ENCODE results near the gene LAIR1.

The LAIR1 gene

DNA sequence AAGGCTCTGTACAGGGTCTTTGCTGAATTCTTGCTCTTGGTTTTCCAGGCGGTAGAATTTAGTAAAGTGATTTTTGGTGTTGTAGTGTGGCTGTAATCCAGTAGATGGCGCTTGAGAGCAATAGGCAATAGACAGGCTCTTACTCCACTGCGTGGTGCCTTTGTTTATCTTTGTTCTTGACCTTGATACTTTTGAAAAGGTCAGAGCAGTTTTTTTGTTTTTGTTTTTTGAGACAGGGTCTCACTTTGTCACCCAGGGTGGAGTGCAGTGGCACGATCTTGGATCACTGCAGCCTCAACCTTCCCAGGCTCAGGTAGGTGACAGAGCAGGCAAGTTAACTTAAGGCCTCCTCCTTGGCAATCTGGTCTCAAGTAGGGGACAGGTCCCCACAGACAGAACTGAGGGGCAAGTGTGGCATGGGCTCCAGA lies 39.5 kb downstream of the LAIR1 start:
- ChIA-PET POLR2A (no interaction called here), CTCF (interaction anchor here (0.6 to 5.5 kb wide), 21 partner anchors 8 to 553 kb away, joined by 3 to 62 read pairs (median 4); no protein-coding TSS in a partner anchor)
- Histone ChIP-seq H3K4me1 (ENCODE audit: control insufficient read depth, insufficient read depth, low read length) (no peaks in the 10 kb centered on the region), H3K4me3 (ENCODE audit: low read depth, low read length) (no peak overlapping the region), H3K27ac (ENCODE audit: extremely low read depth, low read depth, low read length) (no peak overlapping the region), H3K9me3 (ENCODE audit: control insufficient read depth, insufficient read depth, low read depth, low read length) (no peaks in the 10 kb centered on the region; the same call in 1 of the 2 replicates), H3K36me3 (ENCODE audit: control insufficient read depth in 2 of 2, insufficient read depth in 1 of 2, low read length in 2 of 2) (no peaks in the 10 kb centered on the region)
- TF ChIP-seq OSR2 (tag by site-specific recombination; IDR thresholded peaks at IDR 0.05) (no peak), ZNF391 (tag by site-specific recombination; IDR thresholded peaks at IDR 0.05; ENCODE audit: borderline replicate concordance, low read depth) (no peak), WT1 (tag by site-specific recombination; IDR thresholded peaks at IDR 0.05) (no peak), ZNF433 (tag by site-specific recombination; IDR thresholded peaks at IDR 0.05; ENCODE audit: low read depth) (no peak), ZBTB1 (tag by site-specific recombination; IDR thresholded peaks at IDR 0.05) (no peak), ZIC2 (tag by site-specific recombination; IDR thresholded peaks at IDR 0.05) (no peak), ZNF37A (tag by site-specific recombination; IDR thresholded peaks at IDR 0.05) (no peak), ZFP3 (tag by site-specific recombination; IDR thresholded peaks at IDR 0.05; ENCODE audit: low read depth) (0 out of 2 replicates have a peak, but pooled peaks have one; percentile 21), ZNF621 (tag by site-specific recombination; IDR thresholded peaks at IDR 0.05) (no peak), ZNF266 (tag by site-specific recombination; IDR thresholded peaks at IDR 0.05; ENCODE audit: low read depth) (no peak), ZNF202 (tag by site-specific recombination; IDR thresholded peaks at IDR 0.05; ENCODE audit: borderline replicate concordance) (no peak), ZNF654 (tag by site-specific recombination; IDR thresholded peaks at IDR 0.05; ENCODE audit: low read depth) (peak; percentile 35)
- TF ChIP-seq, protein P1, sequence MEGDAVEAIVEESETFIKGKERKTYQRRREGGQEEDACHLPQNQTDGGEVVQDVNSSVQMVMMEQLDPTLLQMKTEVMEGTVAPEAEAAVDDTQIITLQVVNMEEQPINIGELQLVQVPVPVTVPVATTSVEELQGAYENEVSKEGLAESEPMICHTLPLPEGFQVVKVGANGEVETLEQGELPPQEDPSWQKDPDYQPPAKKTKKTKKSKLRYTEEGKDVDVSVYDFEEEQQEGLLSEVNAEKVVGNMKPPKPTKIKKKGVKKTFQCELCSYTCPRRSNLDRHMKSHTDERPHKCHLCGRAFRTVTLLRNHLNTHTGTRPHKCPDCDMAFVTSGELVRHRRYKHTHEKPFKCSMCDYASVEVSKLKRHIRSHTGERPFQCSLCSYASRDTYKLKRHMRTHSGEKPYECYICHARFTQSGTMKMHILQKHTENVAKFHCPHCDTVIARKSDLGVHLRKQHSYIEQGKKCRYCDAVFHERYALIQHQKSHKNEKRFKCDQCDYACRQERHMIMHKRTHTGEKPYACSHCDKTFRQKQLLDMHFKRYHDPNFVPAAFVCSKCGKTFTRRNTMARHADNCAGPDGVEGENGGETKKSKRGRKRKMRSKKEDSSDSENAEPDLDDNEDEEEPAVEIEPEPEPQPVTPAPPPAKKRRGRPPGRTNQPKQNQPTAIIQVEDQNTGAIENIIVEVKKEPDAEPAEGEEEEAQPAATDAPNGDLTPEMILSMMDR (tag by site-specific recombination; IDR thresholded peaks at IDR 0.05) = peak; percentile 68

DNA sequence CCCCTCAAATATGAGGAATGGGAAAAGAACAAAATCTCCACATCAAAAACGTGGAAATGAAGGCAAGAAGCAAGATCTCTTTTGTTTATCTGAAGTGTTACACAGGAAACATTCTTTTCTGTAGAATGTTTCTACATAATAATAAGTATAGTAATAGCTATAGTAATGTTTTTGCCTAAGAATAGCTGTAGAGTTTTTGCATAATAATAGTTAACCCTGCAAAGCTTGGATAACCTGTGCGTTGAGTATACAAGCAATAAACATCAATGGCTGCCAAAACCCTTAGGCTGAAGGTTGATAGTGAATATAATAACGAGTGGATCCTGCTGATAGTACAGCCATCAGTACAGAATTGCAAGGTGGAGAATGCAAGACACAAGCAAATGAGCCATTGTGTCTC lies 40.7 kb downstream of the LAIR1 start:
- H3K4me3 ChIP-seq (ENCODE audit: low read depth, low read length) = no peak overlapping the region
- ChIA-PET POLR2A (no interaction called here), CTCF (interaction anchor here (0.8 to 5.5 kb wide), 19 partner anchors 8 to 298 kb away, joined by 3 to 62 read pairs (median 4); no protein-coding TSS in a partner anchor)
- H3K27ac ChIP-seq (ENCODE audit: extremely low read depth, low read depth, low read length) = no peak overlapping the region
- TF ChIP-seq, protein P2, sequence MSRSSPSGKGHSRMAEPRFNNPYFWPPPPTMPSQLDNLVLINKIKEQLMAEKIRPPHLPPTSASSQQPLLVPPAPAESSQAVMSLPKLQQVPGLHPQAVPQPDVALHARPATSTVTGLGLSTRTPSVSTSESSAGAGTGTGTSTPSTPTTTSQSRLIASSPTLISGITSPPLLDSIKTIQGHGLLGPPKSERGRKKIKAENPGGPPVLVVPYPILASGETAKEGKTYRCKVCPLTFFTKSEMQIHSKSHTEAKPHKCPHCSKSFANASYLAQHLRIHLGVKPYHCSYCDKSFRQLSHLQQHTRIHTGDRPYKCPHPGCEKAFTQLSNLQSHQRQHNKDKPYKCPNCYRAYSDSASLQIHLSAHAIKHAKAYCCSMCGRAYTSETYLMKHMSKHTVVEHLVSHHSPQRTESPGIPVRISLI (tag by site-specific recombination; IDR thresholded peaks at IDR 0.05) = no peak
- no peak for TF ChIP-seq ZNF341 (tag by site-specific recombination; IDR thresholded peaks at IDR 0.05; ENCODE audit: low read depth)
- no peak for TF ChIP-seq ZNF37A (tag by site-specific recombination; IDR thresholded peaks at IDR 0.05)
- TF ChIP-seq, protein P3, sequence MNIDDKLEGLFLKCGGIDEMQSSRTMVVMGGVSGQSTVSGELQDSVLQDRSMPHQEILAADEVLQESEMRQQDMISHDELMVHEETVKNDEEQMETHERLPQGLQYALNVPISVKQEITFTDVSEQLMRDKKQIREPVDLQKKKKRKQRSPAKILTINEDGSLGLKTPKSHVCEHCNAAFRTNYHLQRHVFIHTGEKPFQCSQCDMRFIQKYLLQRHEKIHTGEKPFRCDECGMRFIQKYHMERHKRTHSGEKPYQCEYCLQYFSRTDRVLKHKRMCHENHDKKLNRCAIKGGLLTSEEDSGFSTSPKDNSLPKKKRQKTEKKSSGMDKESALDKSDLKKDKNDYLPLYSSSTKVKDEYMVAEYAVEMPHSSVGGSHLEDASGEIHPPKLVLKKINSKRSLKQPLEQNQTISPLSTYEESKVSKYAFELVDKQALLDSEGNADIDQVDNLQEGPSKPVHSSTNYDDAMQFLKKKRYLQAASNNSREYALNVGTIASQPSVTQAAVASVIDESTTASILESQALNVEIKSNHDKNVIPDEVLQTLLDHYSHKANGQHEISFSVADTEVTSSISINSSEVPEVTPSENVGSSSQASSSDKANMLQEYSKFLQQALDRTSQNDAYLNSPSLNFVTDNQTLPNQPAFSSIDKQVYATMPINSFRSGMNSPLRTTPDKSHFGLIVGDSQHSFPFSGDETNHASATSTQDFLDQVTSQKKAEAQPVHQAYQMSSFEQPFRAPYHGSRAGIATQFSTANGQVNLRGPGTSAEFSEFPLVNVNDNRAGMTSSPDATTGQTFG (tag by site-specific recombination; IDR thresholded peaks at IDR 0.05; ENCODE audit: borderline replicate concordance) = no peak
- no peak for TF ChIP-seq SETDB1 (IDR thresholded peaks at IDR 0.05; ENCODE audit: insufficient read length, low read length)
- no peak for TF ChIP-seq IKZF3 (tag by site-specific recombination; IDR thresholded peaks at IDR 0.05)
- TF ChIP-seq ZNF10 (tag by site-specific recombination; IDR thresholded peaks at IDR 0.05) = no peak
- TF ChIP-seq, protein P4, sequence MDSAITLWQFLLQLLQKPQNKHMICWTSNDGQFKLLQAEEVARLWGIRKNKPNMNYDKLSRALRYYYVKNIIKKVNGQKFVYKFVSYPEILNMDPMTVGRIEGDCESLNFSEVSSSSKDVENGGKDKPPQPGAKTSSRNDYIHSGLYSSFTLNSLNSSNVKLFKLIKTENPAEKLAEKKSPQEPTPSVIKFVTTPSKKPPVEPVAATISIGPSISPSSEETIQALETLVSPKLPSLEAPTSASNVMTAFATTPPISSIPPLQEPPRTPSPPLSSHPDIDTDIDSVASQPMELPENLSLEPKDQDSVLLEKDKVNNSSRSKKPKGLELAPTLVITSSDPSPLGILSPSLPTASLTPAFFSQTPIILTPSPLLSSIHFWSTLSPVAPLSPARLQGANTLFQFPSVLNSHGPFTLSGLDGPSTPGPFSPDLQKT (IDR thresholded peaks at IDR 0.05; ENCODE audit: borderline replicate concordance, low read depth, low read length) = no peak
- TF ChIP-seq, protein P5, sequence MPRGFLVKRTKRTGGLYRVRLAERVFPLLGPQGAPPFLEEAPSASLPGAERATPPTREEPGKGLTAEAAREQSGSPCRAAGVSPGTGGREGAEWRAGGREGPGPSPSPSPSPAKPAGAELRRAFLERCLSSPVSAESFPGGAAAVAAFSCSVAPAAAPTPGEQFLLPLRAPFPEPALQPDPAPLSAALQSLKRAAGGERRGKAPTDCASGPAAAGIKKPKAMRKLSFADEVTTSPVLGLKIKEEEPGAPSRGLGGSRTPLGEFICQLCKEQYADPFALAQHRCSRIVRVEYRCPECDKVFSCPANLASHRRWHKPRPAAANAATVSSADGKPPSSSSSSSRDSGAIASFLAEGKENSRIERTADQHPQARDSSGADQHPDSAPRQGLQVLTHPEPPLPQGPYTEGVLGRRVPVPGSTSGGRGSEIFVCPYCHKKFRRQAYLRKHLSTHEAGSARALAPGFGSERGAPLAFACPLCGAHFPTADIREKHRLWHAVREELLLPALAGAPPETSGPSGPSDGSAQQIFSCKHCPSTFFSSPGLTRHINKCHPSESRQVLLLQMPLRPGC (tag by site-specific recombination; IDR thresholded peaks at IDR 0.05) = no peak
- no peak for TF ChIP-seq REPIN1 (tag by site-specific recombination; IDR thresholded peaks at IDR 0.05; ENCODE audit: low read depth)
- no peak for TF ChIP-seq ZSCAN30 (tag by site-specific recombination; IDR thresholded peaks at IDR 0.05)
- TF ChIP-seq ZNF596 (tag by site-specific recombination; IDR thresholded peaks at IDR 0.05) = no peak
- TF ChIP-seq SALL2 (tag by site-specific recombination; IDR thresholded peaks at IDR 0.05; ENCODE audit: borderline replicate concordance) = no peak
- no peak for TF ChIP-seq ZNF48 (tag by site-specific recombination; IDR thresholded peaks at IDR 0.05)
- TF ChIP-seq ZNF211 (tag by site-specific recombination; IDR thresholded peaks at IDR 0.05; ENCODE audit: low read depth) = no peak
- H3K9me3 ChIP-seq (ENCODE audit: control insufficient read depth, insufficient read depth, low read depth, low read length) = no peaks in the 10 kb centered on the region; the same call in 1 of the 2 replicates
- H3K36me3 ChIP-seq (ENCODE audit: control insufficient read depth in 2 of 2, insufficient read depth in 1 of 2, low read length in 2 of 2) = no peaks in the 10 kb centered on the region
- H3K4me1 ChIP-seq (ENCODE audit: control insufficient read depth, insufficient read depth, low read length) = no peaks in the 10 kb centered on the region
